HepG2 (cell line): Measurements from ENCODE around the gene CHPF. TPM values are rescaled to one million over a fixed set of nuclear protein-coding genes. Genes with fewer than 3 reads are reported as not detected.

Experiments used
- ARNTL ChIP-seq: sonication (generic); formaldehyde crosslinking; IDR thresholded peaks from 2 replicates; pipeline ENCODE4 v1.4.0; 2020; ENCODE audit warnings: mild to moderate bottlenecking, missing genetic modification reagents
- GFI1 ChIP-seq: sonication (generic); formaldehyde crosslinking; IDR thresholded peaks from 2 replicates; pipeline ENCODE4 v1.5.0; 2020; ENCODE audit warnings: missing genetic modification reagents, mild to moderate bottlenecking, borderline replicate concordance
- HMG20B ChIP-seq: conservative IDR thresholded peaks from 2 replicates; pipeline ENCODE4 v1.6.1; 2016; ENCODE audit warnings: missing genetic modification reagents, missing compliant biosample characterization
- HNRNPLL ChIP-seq: fragments of 200-400 bp; formaldehyde crosslinking; IDR thresholded peaks from 2 replicates; pipeline ENCODE4 v1.6.1; 2017; ENCODE audit warnings: mild to moderate bottlenecking, low read depth, low read length; ENCODE audit not compliant: poor library complexity, severe bottlenecking
- HOXA3 ChIP-seq: sonication (generic); formaldehyde crosslinking; IDR thresholded peaks from 2 replicates; pipeline ENCODE4 v1.5.0; 2020; ENCODE audit warnings: missing genetic modification reagents
- MAFG ChIP-seq: sonication (generic); formaldehyde crosslinking; IDR thresholded peaks from 2 replicates; pipeline ENCODE4 v1.5.1; 2020; ENCODE audit warnings: mild to moderate bottlenecking, missing genetic modification reagents
- MAFK ChIP-seq, 2 experiments: IDR thresholded peaks in 1 of 2; conservative IDR thresholded peaks in 1 of 2; 2 replicates each; pipeline ENCODE4 v1.6.1; 2011; ENCODE audit warnings: improper control_type of control experiment in 2 of 2, low read length in 2 of 2
- MIXL1 ChIP-seq: IDR thresholded peaks from 2 replicates; pipeline ENCODE4 v1.6.1; 2016
- NFKB2 ChIP-seq: sonication (generic); formaldehyde crosslinking; IDR thresholded peaks from 2 replicates; pipeline ENCODE4 v1.4.0; 2020; ENCODE audit warnings: missing genetic modification reagents, borderline replicate concordance
- REL ChIP-seq: sonication (generic); formaldehyde crosslinking; conservative IDR thresholded peaks from 2 replicates; pipeline ENCODE4 v1.8.0; 2022; ENCODE audit warnings: mild to moderate bottlenecking, missing genetic modification reagents, moderate library complexity
- ZFP36L2 ChIP-seq: sonication (generic); formaldehyde crosslinking; IDR thresholded peaks from 2 replicates; pipeline ENCODE4 v1.4.0; 2020; ENCODE audit warnings: missing genetic modification reagents
- ZFP41 ChIP-seq: sonication (generic); formaldehyde crosslinking; IDR thresholded peaks from 2 replicates; pipeline ENCODE4 v1.4.0; 2020; ENCODE audit warnings: mild to moderate bottlenecking, missing genetic modification reagents, borderline replicate concordance
- ZFP90 ChIP-seq: sonication (generic); formaldehyde crosslinking; IDR thresholded peaks from 2 replicates; pipeline ENCODE4 v1.8.0; 2022; ENCODE audit warnings: missing genetic modification reagents, mild to moderate bottlenecking, inconsistent platforms, borderline replicate concordance
- ZMYM3 ChIP-seq: sonication (generic); formaldehyde crosslinking; IDR thresholded peaks from 2 replicates; pipeline ENCODE4 v1.5.1; 2020; ENCODE audit warnings: mild to moderate bottlenecking, missing genetic modification reagents
- ZNF543 ChIP-seq: sonication (generic); formaldehyde crosslinking; IDR thresholded peaks from 2 replicates; pipeline ENCODE4 v1.4.0; 2020; ENCODE audit warnings: mild to moderate bottlenecking, missing genetic modification reagents
- ZNF761 ChIP-seq: sonication (generic); formaldehyde crosslinking; conservative IDR thresholded peaks from 2 replicates; pipeline ENCODE4 v1.4.0; 2020; ENCODE audit warnings: mild to moderate bottlenecking, missing genetic modification reagents
- polyA plus RNA-seq, 8 experiments: library from polyadenylated mRNA; depleted of rRNA in 3 of 8; stranded (reverse) in 7 of 8; unstranded in 1 of 8; fragments of >200 nt; fragmentation: Illumina TruSeq in 4 of 8; extraction: Trizol in 4 of 8; gene quantifications; 2 replicates each; pipeline versions ENCODE4 v1.2.1 to v1.2.3, GENCODE V29; 2011 to 2016; ENCODE audit warnings: low read depth in 4 of 8, missing spikeins in 1 of 8, mixed read lengths in 1 of 8; ENCODE audit not compliant: insufficient read depth in 1 of 8
- total RNA-seq, 5 experiments: library from RNA; depleted of rRNA; stranded (reverse); fragments of >200 nt; fragmentation: Illumina TruSeq; extraction: Trizol; gene quantifications; 2 replicates each; pipeline ENCODE4 v1.2.3, GENCODE V29; 2016; ENCODE audit warnings: low read depth in 1 of 5
- TF ChIP-seq, protein P1 (sequence below): sonication (generic); formaldehyde crosslinking; IDR thresholded peaks from 2 replicates; pipeline ENCODE4 v1.4.0; 2020; ENCODE audit warnings: missing genetic modification reagents
- TF ChIP-seq, protein P2 (sequence below): sonication (generic); formaldehyde crosslinking; IDR thresholded peaks from 2 replicates; pipeline ENCODE4 v1.4.0; 2020; ENCODE audit warnings: missing genetic modification reagents
- TF ChIP-seq, protein P3 (sequence below): conservative IDR thresholded peaks from 2 replicates; pipeline ENCODE4 v1.6.1; 2018; ENCODE audit warnings: missing genetic modification reagents
- TF ChIP-seq, protein P4 (sequence below): sonication (generic); formaldehyde crosslinking; IDR thresholded peaks from 2 replicates; pipeline ENCODE4 v1.9.0; 2022; ENCODE audit warnings: low read depth, missing genetic modification reagents
- TF ChIP-seq, protein P5 (sequence below): sonication (generic); formaldehyde crosslinking; IDR thresholded peaks from 2 replicates; pipeline ENCODE4 v1.8.1; 2023; ENCODE audit warnings: mild to moderate bottlenecking, missing genetic modification reagents, borderline replicate concordance

CHPF gene
- total and polyA plus RNA-seq, 2 of the 13 experiments (the other 11 are each of a cell fraction or from before 2014, with no cell fraction given) = 79.6 to 111 TPM

DNA sequence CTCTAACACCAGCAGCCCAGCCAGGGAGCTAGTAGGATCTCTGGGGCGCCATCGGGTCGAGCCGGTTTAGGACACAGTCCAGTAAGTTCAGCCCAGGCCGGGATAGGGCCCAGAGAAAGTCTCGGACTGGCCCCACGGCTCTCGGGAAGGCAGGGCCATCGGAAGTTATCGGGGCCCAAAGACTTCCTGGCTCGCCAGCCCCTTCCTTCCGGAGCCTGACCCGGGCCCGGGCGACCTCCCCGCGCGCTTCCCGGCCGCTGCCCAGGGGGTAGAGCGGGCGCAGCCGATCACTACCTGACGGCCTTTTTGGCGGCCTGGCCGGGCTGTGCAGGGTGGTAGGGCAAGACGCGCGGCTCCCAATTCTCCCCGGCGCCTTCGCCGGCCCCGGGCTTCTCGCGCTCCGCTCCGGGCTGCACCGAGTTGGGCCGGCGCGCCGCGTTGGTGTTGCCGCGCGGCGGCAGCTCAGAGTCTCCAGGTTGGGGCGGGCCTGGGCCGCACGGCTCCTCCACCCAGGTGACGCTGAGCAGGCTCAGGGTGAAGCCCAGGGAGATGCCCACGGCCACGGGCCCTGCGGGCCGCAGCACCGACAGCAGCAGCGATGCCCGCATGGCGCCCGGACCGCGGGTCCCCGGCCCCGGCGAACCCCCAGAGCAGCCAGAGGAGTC, 546 bp downstream of the CHPF start (continued):
- TF ChIP-seq, protein P1, sequence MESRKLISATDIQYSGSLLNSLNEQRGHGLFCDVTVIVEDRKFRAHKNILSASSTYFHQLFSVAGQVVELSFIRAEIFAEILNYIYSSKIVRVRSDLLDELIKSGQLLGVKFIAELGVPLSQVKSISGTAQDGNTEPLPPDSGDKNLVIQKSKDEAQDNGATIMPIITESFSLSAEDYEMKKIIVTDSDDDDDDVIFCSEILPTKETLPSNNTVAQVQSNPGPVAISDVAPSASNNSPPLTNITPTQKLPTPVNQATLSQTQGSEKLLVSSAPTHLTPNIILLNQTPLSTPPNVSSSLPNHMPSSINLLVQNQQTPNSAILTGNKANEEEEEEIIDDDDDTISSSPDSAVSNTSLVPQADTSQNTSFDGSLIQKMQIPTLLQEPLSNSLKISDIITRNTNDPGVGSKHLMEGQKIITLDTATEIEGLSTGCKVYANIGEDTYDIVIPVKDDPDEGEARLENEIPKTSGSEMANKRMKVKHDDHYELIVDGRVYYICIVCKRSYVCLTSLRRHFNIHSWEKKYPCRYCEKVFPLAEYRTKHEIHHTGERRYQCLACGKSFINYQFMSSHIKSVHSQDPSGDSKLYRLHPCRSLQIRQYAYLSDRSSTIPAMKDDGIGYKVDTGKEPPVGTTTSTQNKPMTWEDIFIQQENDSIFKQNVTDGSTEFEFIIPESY (CRISPR knock-in tag) = no peak
- TF ChIP-seq ZFP41 (no peak), MIXL1 (CRISPR knock-in tag) (no peak), ARNTL (CRISPR knock-in tag) (no peak), ZFP90 (no peak; the same call in 1 of the 2 replicates), ZMYM3 (no peak), ZNF761 (CRISPR knock-in tag) (no peak; the same call in 1 of the 2 replicates), MAFK (conservative IDR thresholded peaks at IDR 0.05 in 1 of 2, IDR thresholded peaks at IDR 0.05 in 1 of 2; ENCODE audit: low read length in 2 of 2) (no peak), GFI1 (no peak), NFKB2 (no peak), MAFG (CRISPR knock-in tag) (no peak), HOXA3 (CRISPR knock-in tag) (no peak), HMG20B (CRISPR knock-in tag) (no peak), ZNF543 (peak; percentile 3; the same call in 1 of the 2 replicates), HNRNPLL (no peak), REL (no peak), ZFP36L2 (CRISPR knock-in tag) (no peak)
- TF ChIP-seq, protein P2, sequence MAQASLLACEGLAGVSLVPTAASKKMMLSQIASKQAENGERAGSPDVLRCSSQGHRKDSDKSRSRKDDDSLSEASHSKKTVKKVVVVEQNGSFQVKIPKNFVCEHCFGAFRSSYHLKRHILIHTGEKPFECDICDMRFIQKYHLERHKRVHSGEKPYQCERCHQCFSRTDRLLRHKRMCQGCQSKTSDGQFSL (CRISPR knock-in tag) = no peak
- TF ChIP-seq, protein P3, sequence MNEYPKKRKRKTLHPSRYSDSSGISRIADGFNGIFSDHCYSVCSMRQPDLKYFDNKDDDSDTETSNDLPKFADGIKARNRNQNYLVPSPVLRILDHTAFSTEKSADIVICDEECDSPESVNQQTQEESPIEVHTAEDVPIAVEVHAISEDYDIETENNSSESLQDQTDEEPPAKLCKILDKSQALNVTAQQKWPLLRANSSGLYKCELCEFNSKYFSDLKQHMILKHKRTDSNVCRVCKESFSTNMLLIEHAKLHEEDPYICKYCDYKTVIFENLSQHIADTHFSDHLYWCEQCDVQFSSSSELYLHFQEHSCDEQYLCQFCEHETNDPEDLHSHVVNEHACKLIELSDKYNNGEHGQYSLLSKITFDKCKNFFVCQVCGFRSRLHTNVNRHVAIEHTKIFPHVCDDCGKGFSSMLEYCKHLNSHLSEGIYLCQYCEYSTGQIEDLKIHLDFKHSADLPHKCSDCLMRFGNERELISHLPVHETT (CRISPR knock-in tag) = no peak
- TF ChIP-seq, protein P4, sequence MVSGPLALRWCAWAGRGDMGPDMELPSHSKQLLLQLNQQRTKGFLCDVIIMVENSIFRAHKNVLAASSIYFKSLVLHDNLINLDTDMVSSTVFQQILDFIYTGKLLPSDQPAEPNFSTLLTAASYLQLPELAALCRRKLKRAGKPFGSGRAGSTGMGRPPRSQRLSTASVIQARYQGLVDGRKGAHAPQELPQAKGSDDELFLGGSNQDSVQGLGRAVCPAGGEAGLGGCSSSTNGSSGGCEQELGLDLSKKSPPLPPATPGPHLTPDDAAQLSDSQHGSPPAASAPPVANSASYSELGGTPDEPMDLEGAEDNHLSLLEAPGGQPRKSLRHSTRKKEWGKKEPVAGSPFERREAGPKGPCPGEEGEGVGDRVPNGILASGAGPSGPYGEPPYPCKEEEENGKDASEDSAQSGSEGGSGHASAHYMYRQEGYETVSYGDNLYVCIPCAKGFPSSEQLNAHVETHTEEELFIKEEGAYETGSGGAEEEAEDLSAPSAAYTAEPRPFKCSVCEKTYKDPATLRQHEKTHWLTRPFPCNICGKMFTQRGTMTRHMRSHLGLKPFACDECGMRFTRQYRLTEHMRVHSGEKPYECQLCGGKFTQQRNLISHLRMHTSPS (CRISPR knock-in tag) = no peak
- TF ChIP-seq, protein P5, sequence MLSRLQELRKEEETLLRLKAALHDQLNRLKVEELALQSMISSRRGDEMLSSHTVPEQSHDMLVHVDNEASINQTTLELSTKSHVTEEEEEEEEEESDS (CRISPR knock-in tag) = no peak; the same call in 1 of the 2 replicates
